ENCODE data around the gene N4BP2L2. TPM values are rescaled to one million over a fixed set of nuclear protein-coding genes. Genes with fewer than 3 reads are reported as not detected.

Gene N4BP2L2
- total RNA-seq (2021) (96.8 and 113 TPM in 2 replicates), Bru-seq, nascent RNA (percentile 89 among the genes with signal in this experiment), BruChase-seq, experiment 1, labeled RNA remaining after a 2-hour chase (percentile 96 among the genes with signal in this experiment), BruChase-seq, experiment 2, labeled RNA remaining after a 6-hour chase (percentile 93 among the genes with signal in this experiment)
- long read RNA-seq, full-length matches to known transcripts: 34 of 125 reads
- long read RNA-seq, partial matches to known transcripts: 45 of 125 reads
- long read RNA-seq, other reads (novel, unspliced or antisense): 46 of 125 reads

DNA sequence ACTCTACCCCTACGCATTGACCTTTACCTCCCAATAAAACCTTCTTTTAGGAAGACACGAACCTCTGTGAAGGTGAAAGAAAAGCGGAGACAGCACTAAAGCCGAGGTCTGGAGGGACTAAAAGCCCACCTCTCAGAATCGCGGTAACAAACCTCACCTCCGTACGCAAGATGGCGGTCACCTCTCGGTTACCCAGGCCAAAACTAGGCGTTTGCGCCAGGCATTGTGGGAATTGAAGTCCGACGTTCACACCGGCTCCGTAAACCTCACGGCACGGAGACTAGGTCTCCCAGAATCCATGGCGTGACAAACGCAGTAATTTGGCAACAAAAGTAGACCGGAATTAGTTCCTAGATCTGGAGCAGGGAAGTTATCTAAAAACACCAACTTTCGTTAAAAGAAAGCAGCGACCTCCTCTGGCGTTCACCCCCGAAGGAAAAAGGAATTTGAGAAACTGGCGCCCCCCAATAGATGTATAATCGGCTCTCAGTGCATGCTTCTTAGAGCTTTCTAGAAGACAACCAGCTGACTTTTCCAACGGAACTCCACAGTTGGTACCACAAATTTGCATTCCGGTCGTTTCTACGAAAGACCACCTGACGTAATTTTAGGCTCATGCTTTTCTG lies at the start of gene N4BP2L2:
TSS of gene N4BP2L2 (minus strand) at position 175 of the 626 bp plus-strand sequence. CDS start 1,768 bp downstream, outside the sequence.
- POLR2A ChIA-PET (ENCODE audit: low non-redundant PET): no interaction called here
- H3K27me3 ChIP-seq (replicated peaks; ENCODE audit: insufficient read depth, low read depth, low read length, poor library complexity): no peaks in the 10 kb centered on the region
- BruUV-seq (replicated peaks): no TSS peak
- DNase-seq (ENCODE audit: low spot score): peak; percentile 99
- no peak for TF ChIP-seq EZH2 (IDR thresholded peaks at IDR 0.05; ENCODE audit: borderline replicate concordance, low read depth, low read length, poor library complexity, severe bottlenecking)
- TF ChIP-seq, protein P1, sequence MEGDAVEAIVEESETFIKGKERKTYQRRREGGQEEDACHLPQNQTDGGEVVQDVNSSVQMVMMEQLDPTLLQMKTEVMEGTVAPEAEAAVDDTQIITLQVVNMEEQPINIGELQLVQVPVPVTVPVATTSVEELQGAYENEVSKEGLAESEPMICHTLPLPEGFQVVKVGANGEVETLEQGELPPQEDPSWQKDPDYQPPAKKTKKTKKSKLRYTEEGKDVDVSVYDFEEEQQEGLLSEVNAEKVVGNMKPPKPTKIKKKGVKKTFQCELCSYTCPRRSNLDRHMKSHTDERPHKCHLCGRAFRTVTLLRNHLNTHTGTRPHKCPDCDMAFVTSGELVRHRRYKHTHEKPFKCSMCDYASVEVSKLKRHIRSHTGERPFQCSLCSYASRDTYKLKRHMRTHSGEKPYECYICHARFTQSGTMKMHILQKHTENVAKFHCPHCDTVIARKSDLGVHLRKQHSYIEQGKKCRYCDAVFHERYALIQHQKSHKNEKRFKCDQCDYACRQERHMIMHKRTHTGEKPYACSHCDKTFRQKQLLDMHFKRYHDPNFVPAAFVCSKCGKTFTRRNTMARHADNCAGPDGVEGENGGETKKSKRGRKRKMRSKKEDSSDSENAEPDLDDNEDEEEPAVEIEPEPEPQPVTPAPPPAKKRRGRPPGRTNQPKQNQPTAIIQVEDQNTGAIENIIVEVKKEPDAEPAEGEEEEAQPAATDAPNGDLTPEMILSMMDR (conservative IDR thresholded peaks at IDR 0.05; ENCODE audit: low read depth, low read length): peak; percentile 71
- peaks cover 9% of the 10 kb centered on the region for H3K9me3 ChIP-seq (ENCODE audit: low read depth, low read length, poor library complexity, severe bottlenecking)
- peaks cover 19% of the 10 kb centered on the region for H3K4me1 ChIP-seq (ENCODE audit: insufficient read depth, low read length, poor library complexity, severe bottlenecking)
- CTCF ChIA-PET: interaction anchor here (0.5 kb wide), 1 partner anchor 441 kb away, joined by 4 read pairs; no protein-coding TSS in a partner anchor
- H3K36me3 ChIP-seq (ENCODE audit: insufficient read depth, low read length, poor library complexity, severe bottlenecking): peaks cover 28% of the 10 kb centered on the region
- peak within 1 kb of the TSS; percentile 83 for H3K4me3 ChIP-seq (ENCODE audit: low read depth, low read length, poor library complexity, severe bottlenecking)
- peak within 1 kb of the TSS; percentile 90 for H3K27ac ChIP-seq (ENCODE audit: low read depth, low read length, poor library complexity, severe bottlenecking)
- intact Hi-C loops (cut with micrococcal nuclease; ENCODE audit: unreplicated experiment): no loop called here

- peaks cover 8% of the 10 kb centered on the region for H3K4me1 ChIP-seq (ENCODE audit: insufficient read depth, low read length, poor library complexity, severe bottlenecking)
- TSS peak; percentile 68 for BruUV-seq (replicated peaks)
- intact Hi-C loops (cut with micrococcal nuclease; ENCODE audit: unreplicated experiment): loop anchor here (1.0 to 10.0 kb wide), 4 partner anchors 323 to 1135 kb away; no protein-coding TSS in a partner anchor
- POLR2A ChIA-PET (ENCODE audit: low non-redundant PET): no interaction called here
- H3K9me3 ChIP-seq (ENCODE audit: low read depth, low read length, poor library complexity, severe bottlenecking): no peaks in the 10 kb centered on the region
- CTCF ChIA-PET: interaction anchor here (0.7 to 1.1 kb wide), 2 partner anchors 52 to 81 kb away, joined by 5 to 8 read pairs; no protein-coding TSS in a partner anchor
- peak overlapping the region; percentile 81 for H3K27ac ChIP-seq (ENCODE audit: low read depth, low read length, poor library complexity, severe bottlenecking)
- no peak for DNase-seq (ENCODE audit: low spot score)
- TF ChIP-seq EZH2 (IDR thresholded peaks at IDR 0.05; ENCODE audit: borderline replicate concordance, low read depth, low read length, poor library complexity, severe bottlenecking): no peak
- TF ChIP-seq, protein P1 (conservative IDR thresholded peaks at IDR 0.05; ENCODE audit: low read depth, low read length): no peak
- H3K36me3 ChIP-seq (ENCODE audit: insufficient read depth, low read length, poor library complexity, severe bottlenecking): no peaks in the 10 kb centered on the region
- H3K27me3 ChIP-seq (replicated peaks; ENCODE audit: insufficient read depth, low read depth, low read length, poor library complexity): no peaks in the 10 kb centered on the region
- H3K4me3 ChIP-seq (ENCODE audit: low read depth, low read length, poor library complexity, severe bottlenecking): peak overlapping the region; percentile 77
Measured at GRCh38 chr13:32587811-32588170, 49.2 kb upstream of the N4BP2L2 start.

GRCh38 chr13:32587011-32587810 lies 48.6 kb upstream of the N4BP2L2 start:
- H3K36me3 ChIP-seq (ENCODE audit: insufficient read depth, low read length, poor library complexity, severe bottlenecking): no peaks in the 10 kb centered on the region
- peak overlapping the region; percentile 81 for H3K27ac ChIP-seq (ENCODE audit: low read depth, low read length, poor library complexity, severe bottlenecking)
- intact Hi-C loops (cut with micrococcal nuclease; ENCODE audit: unreplicated experiment): loop anchor here (1.0 to 10.0 kb wide), 3 partner anchors 588 to 1135 kb away; no protein-coding TSS in a partner anchor
- H3K27me3 ChIP-seq (replicated peaks; ENCODE audit: insufficient read depth, low read depth, low read length, poor library complexity): no peaks in the 10 kb centered on the region
- TF ChIP-seq, protein P1 (conservative IDR thresholded peaks at IDR 0.05; ENCODE audit: low read depth, low read length): no peak
- TF ChIP-seq EZH2 (IDR thresholded peaks at IDR 0.05; ENCODE audit: borderline replicate concordance, low read depth, low read length, poor library complexity, severe bottlenecking): no peak
- ChIA-PET CTCF (interaction anchor here (0.7 to 1.1 kb wide), 2 partner anchors 52 to 82 kb away, joined by 5 to 8 read pairs; no protein-coding TSS in a partner anchor), POLR2A (ENCODE audit: low non-redundant PET) (interaction anchor here (0.7 kb wide), 1 partner anchor 19 kb away, joined by 3 read pairs; no protein-coding TSS in a partner anchor)
- H3K4me1 ChIP-seq (ENCODE audit: insufficient read depth, low read length, poor library complexity, severe bottlenecking): peaks cover 8% of the 10 kb centered on the region
- peak; percentile 74 for DNase-seq (ENCODE audit: low spot score)
- no peaks in the 10 kb centered on the region for H3K9me3 ChIP-seq (ENCODE audit: low read depth, low read length, poor library complexity, severe bottlenecking)
- peak overlapping the region; percentile 77 for H3K4me3 ChIP-seq (ENCODE audit: low read depth, low read length, poor library complexity, severe bottlenecking)
- no TSS peak for BruUV-seq (replicated peaks)

Measured in A673 (cell line).